ENCODE results near the gene KBTBD13.

- TF ChIP-seq, protein P1, sequence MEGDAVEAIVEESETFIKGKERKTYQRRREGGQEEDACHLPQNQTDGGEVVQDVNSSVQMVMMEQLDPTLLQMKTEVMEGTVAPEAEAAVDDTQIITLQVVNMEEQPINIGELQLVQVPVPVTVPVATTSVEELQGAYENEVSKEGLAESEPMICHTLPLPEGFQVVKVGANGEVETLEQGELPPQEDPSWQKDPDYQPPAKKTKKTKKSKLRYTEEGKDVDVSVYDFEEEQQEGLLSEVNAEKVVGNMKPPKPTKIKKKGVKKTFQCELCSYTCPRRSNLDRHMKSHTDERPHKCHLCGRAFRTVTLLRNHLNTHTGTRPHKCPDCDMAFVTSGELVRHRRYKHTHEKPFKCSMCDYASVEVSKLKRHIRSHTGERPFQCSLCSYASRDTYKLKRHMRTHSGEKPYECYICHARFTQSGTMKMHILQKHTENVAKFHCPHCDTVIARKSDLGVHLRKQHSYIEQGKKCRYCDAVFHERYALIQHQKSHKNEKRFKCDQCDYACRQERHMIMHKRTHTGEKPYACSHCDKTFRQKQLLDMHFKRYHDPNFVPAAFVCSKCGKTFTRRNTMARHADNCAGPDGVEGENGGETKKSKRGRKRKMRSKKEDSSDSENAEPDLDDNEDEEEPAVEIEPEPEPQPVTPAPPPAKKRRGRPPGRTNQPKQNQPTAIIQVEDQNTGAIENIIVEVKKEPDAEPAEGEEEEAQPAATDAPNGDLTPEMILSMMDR (IDR thresholded peaks at IDR 0.05 in 4 of 5, conservative IDR thresholded peaks at IDR 0.05 in 1 of 5) = no peak
- TF ChIP-seq POLR2A (IDR thresholded peaks at IDR 0.05) = no peak
Observed at GRCh38 chr15:65038836-65039235, 37.7 kb upstream of the KBTBD13 start.

All from gastrocnemius medialis (tissue), 4 donors.